AG04450 (cell line): ENCODE data around the gene ZNF195. TPM values are rescaled to one million over a fixed set of nuclear protein-coding genes. Genes with fewer than 3 reads are reported as not detected.
"Not testable (repeated sequence)": the region's sequence is repeated elsewhere in the genome, so short reads cannot be mapped to it uniquely, and the experiment has no call there.

Experiments
- CTCF ChIA-PET: fragments of 300-600, 350-600 bp; formaldehyde crosslinking; extraction: SDS; loops from one replicate; lab custom pipeline; 2022; ENCODE audit warnings: antibody characterized with exemption, inconsistent platforms; lab: Charles Lee
- POLR2A ChIA-PET: fragments of 350-600 bp; formaldehyde crosslinking; extraction: SDS; loops from one replicate; lab custom pipeline; 2021; ENCODE audit warnings: antibody characterized with exemption, inconsistent platforms; lab: Yijun Ruan, JAX
- DNase-seq: peaks from one replicate; pipeline ENCODE4 v3.0.0-alpha.2; 2011; ENCODE audit warnings: low read depth, low spot score
- H3K27ac ChIP-seq: one replicate; pipeline ENCODE4 v1.5.1; 2012; ENCODE audit warnings: low read depth, low read length, control low read depth
- H3K27me3 ChIP-seq: one replicate; pipeline ENCODE4 v1.6.0; 2012; ENCODE audit warnings: low read length; ENCODE audit not compliant: control insufficient read depth, insufficient read depth
- H3K4me3 ChIP-seq: 2 replicates; pipeline ENCODE4 v1.5.1; 2011; ENCODE audit warnings: mild to moderate bottlenecking, low read depth, low read length, control low read depth
- H3K9me3 ChIP-seq: 2 replicates; pipeline ENCODE4 v1.5.1; 2012; ENCODE audit warnings: low read length; ENCODE audit not compliant: control insufficient read depth, insufficient read depth
- polyA plus RNA-seq: library from polyadenylated mRNA; depleted of rRNA; stranded (reverse); fragments of >200 nt; gene quantifications from 2 replicates; pipeline ENCODE4 v1.2.3, GENCODE V29; 2011
- TF ChIP-seq, protein P1 (sequence below): IDR thresholded peaks from 2 replicates; pipeline ENCODE4 v1.5.1; 2011; ENCODE audit warnings: low read depth, low read length, control low read depth, inconsistent platforms

Gene ZNF195
- polyA plus RNA-seq, 1 experiment: 14.5 TPM

- H3K4me3 ChIP-seq, H3K27ac ChIP-seq, H3K27me3 ChIP-seq, H3K9me3 ChIP-seq, DNase-seq, POLR2A ChIA-PET: not testable (repeated sequence)
- TF ChIP-seq, protein P1, sequence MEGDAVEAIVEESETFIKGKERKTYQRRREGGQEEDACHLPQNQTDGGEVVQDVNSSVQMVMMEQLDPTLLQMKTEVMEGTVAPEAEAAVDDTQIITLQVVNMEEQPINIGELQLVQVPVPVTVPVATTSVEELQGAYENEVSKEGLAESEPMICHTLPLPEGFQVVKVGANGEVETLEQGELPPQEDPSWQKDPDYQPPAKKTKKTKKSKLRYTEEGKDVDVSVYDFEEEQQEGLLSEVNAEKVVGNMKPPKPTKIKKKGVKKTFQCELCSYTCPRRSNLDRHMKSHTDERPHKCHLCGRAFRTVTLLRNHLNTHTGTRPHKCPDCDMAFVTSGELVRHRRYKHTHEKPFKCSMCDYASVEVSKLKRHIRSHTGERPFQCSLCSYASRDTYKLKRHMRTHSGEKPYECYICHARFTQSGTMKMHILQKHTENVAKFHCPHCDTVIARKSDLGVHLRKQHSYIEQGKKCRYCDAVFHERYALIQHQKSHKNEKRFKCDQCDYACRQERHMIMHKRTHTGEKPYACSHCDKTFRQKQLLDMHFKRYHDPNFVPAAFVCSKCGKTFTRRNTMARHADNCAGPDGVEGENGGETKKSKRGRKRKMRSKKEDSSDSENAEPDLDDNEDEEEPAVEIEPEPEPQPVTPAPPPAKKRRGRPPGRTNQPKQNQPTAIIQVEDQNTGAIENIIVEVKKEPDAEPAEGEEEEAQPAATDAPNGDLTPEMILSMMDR: peak; percentile 43
- CTCF ChIA-PET: interaction anchor here (0.9 kb wide), 1 partner anchor 441 kb away, joined by 3 read pairs; no protein-coding TSS in a partner anchor
These were observed 38.1 kb upstream of the ZNF195 start for GRCh38 chr11:3417047-3417446.

GRCh38 chr11:3415301-3415700 is 36.4 kb upstream of the ZNF195 start:
- H3K27ac ChIP-seq, DNase-seq, CTCF ChIA-PET, POLR2A ChIA-PET, H3K9me3 ChIP-seq, H3K27me3 ChIP-seq, H3K4me3 ChIP-seq: not testable (repeated sequence)

- DNase-seq, CTCF ChIA-PET, H3K9me3 ChIP-seq, H3K4me3 ChIP-seq, POLR2A ChIA-PET, H3K27me3 ChIP-seq, H3K27ac ChIP-seq: not testable (repeated sequence)
These were observed 34.7 kb upstream of the ZNF195 start for GRCh38 chr11:3413666-3414065.

DNA sequence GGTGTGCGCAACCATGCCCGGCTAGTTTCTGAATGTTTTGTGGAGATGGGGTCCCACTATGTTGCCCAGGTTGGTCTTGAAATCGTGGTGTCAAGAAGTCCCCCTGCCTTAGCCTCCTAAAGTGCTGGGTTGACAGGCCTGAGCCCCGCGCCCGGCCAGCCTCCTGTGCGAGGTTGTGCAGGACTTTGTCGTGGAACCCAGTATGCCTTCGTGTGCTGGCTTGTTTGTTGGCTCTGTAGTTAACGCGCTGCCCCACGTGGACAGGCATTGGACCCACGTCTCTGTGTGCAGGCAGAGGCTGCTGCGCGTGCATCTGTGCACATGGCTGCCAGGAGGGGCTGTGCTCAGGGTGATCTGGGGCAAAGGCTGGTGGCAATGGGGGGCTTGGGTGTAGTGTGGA is 33.9 kb upstream of the ZNF195 start:
- POLR2A ChIA-PET: no interaction called here
- CTCF ChIA-PET: no interaction called here
- TF ChIP-seq, protein P1: no peak
- H3K27ac ChIP-seq: no peak overlapping the region
- H3K4me3 ChIP-seq: no peak overlapping the region
- no peaks in the 10 kb centered on the region for H3K27me3 ChIP-seq
- no peaks in the 10 kb centered on the region; the same call in 1 of the 2 replicates for H3K9me3 ChIP-seq
- DNase-seq: no peak

DNA sequence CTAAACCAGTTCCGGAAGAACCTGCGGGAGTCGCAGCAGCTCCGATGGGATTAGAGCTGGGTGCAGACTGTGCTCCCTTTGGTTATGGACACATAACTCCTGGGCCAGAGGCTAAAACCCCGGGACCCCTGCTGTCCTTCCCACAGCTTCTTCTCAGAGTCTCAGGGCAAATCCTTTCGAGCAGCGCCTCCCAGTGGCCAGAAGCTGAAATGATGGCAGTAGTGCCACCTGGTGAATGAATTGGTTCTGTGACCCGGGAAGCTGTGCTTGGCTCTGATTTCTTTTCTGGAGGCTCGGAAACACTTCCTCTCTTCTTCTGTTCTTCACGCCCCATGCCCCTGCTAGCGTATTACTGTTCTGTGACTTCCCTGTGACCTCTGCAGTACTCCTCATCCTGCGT is 29.8 kb upstream of the ZNF195 start:
- TF ChIP-seq, protein P1: peak; percentile 70
- CTCF ChIA-PET: interaction anchor here (0.6 to 1.4 kb wide), 13 partner anchors 9 to 433 kb away, joined by 3 to 10 read pairs (median 3); partner anchors contain the start of gene ZNF195
- DNase-seq: peak; percentile 7
- POLR2A ChIA-PET, H3K9me3 ChIP-seq, H3K27ac ChIP-seq, H3K27me3 ChIP-seq, H3K4me3 ChIP-seq: not testable (repeated sequence)

- H3K9me3 ChIP-seq, H3K27me3 ChIP-seq, DNase-seq, H3K4me3 ChIP-seq, H3K27ac ChIP-seq, POLR2A ChIA-PET: not testable (repeated sequence)
- CTCF ChIA-PET: interaction anchor here (0.6 to 1.4 kb wide), 12 partner anchors 10 to 433 kb away, joined by 3 to 10 read pairs (median 3); partner anchors contain the start of gene ZNF195
These were observed 29.2 kb upstream of the ZNF195 start for GRCh38 chr11:3408058-3408605.

- POLR2A ChIA-PET, H3K27ac ChIP-seq, DNase-seq, H3K4me3 ChIP-seq, H3K9me3 ChIP-seq, H3K27me3 ChIP-seq, CTCF ChIA-PET: not testable (repeated sequence)
These were observed 28.0 kb upstream of the ZNF195 start for GRCh38 chr11:3406937-3407336.

DNA sequence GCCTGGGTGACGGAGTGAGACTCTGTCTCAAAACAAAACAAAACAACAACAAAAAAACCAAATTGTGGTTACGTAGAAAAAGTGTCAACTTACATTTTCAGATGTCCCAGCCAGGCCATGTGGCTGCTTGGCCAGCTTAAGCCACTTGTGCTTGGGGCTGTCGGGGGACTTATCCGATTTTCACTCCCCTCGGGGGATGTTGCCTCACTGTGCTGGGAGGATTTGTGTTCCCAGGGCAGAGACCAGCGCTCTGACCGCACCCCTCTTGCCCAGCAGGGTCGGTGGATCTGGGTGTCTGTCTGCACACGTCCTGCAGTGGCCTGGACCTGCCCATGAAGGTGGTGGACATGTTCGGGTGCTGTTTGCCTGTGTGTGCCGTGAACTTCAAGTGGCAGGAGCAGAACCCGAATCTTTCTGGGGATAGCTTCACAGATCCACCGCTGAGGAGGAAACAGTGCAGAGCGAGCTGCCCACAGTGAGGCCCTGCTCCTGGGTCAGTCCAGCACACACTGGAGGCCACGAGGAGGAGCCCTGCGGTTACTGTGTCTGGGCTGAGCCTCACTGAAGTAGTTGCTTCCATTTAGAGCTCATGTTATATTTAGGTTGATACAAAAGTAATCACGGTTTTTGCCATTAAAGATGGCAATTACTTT is 27.4 kb upstream of the ZNF195 start:
- CTCF ChIA-PET: not testable (repeated sequence)

DNA sequence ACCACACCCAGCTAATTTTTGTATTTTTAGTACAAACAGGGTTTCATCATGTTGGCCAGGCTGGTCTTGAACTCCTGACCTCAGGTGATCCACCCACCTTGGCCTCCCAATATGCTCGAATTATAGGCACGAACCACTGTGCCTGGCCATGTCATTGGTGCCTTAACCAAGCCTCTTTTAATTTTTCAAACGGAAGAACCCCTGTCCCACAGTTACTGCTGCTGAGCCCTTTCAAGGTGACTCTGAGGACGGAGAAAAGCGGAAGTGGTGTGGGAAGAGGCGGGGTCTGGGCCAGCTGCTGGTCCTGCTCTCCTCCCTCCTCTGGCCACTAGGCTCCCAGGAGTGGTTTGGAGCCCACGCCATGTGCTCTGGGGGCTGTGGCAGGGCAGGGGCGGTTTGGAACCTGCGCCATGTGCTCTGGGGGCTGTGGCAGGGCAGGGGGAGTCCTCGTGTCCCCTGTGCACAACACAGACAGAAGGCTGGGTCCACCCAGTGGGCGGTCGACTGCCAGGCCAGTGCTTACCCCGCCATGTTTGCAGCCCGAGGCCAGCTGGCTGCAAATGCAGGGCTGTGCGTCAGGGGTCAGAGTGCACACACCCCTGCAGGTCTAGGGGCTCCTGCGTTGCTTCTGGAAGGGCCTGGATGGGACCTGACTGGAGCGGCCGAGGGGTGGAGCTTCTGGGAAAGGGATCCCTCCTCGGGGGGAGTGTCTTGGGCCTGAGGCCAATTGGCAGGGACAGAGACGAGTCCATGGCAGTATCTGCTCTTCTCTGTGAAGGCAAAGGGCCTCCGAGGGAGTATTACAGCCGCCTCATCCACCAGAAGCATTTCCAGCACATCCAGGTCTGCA is 25.4 kb upstream of the ZNF195 start:
- CTCF ChIA-PET, H3K9me3 ChIP-seq, H3K4me3 ChIP-seq, H3K27ac ChIP-seq, DNase-seq, POLR2A ChIA-PET, H3K27me3 ChIP-seq: not testable (repeated sequence)

More for the DNA sequence above, 27.4 kb upstream of the ZNF195 start:
- H3K27me3 ChIP-seq, POLR2A ChIA-PET, DNase-seq, H3K27ac ChIP-seq, H3K4me3 ChIP-seq, H3K9me3 ChIP-seq: not testable (repeated sequence)
